Measurements from ENCODE around the gene LRRD1.
"Not testable (repeated sequence)": the region's sequence is repeated elsewhere in the genome, so short reads cannot be mapped to it uniquely, and the experiment has no call there.

LRRD1 gene

DNA sequence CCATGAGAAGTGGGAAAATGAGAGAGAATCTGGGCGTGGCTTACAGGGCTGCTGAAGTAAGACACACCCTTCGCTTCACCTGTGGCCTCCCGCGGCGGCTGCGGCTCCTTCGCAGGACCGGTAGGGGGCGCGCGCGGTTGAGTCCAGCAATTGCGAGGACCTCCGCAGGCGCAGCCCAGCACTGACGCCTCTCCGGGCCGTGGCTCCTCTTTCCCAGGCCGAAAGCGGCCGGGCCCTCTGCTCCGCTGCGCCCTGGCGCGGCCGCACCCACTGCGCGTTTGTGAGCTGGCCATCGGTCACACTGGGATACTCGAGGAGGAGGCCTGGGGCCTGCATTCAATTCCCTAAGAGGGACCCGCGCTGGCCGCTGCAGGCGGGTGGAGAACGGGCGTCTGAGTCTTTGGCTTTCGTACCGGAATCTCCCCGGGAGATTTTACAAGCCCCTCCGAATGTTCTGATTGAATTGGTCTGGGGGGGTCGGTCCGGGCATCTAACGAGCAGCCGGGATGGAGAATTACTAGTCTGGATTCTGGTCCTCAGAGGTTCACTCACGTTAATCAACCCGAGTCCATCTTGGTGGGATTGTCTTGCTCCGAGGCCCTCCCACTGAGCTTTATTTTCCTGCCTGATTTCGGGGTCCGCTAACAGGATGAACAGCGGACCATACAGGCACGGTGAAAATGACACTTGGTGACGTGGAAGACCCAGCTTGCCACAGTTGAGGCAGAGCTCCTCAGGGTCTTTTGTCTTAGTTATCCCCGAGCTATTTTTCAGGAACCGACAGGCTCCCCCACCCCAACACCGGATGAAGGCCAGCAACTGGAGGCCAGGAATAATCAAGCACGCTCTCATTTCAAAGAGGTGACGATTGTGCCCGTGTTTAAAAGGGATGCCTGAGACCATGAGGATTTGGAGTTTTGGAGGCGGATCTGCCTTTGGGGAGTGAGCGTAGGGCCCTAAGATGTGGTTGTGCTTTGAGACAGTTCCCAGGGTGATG lies at the start of gene LRRD1:
Gene LRRD1 (minus strand): TSS at position 215 of the 997 bp plus-strand sequence. CDS start 13,940 bp downstream, outside the sequence.
- peak; percentile 82 to 84 (median 83) for DNase-seq (ENCODE audit: low read depth in 3 of 3)

DNA sequence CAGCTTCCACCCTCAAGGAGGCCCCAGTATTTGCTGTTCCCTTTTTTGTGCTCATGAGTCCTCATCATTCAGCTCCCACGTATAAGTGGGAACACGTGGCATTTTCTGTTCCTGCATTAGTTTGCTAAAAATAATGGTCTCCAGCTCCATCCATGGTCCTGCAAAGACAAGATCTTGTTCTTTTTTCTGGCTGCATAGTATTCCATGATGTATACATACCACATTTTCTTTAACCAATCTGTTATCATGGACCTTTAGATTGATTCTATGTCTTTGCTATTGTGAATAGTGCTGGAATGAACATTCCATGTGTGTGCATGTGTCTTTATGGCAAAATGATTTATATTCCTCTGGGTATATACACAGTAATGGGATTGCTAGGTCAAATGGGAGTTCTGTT lies 49.8 kb upstream of the LRRD1 start:
- DNase-seq (ENCODE audit: low read depth in 3 of 3) = no peak

DNA sequence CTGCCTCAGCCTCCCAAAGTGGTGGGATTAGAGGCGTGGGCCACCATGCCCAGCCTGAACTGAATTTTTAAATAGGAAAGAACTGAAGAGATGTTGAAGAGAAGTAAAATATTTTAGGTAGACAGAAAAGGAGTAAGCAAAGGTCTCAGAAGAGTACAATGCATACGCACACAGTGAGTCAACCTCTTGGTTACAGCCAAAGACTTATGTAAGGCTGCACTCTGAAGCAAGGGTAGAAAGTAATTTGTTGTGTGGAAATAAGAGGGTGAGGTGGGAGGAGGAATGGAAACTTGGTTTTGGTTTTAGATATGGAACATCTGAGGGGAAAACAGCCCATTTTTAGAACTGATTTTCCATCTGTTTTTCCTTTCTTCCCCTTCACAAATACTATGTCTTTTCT lies 49.2 kb upstream of the LRRD1 start:
- DNase-seq (ENCODE audit: low read depth in 3 of 3) = no peak

GRCh38 chr7:92226981-92227380 lies 48.0 kb upstream of the LRRD1 start:
- no peak for DNase-seq (ENCODE audit: low read depth in 3 of 3)

GRCh38 chr7:92221766-92222165 lies 42.8 kb upstream of the LRRD1 start:
- no peak for DNase-seq (ENCODE audit: low read depth in 3 of 3)

- no peak for DNase-seq (ENCODE audit: low read depth in 3 of 3)
These were observed 27.7 kb upstream of the LRRD1 start for GRCh38 chr7:92206672-92207071.

- DNase-seq (ENCODE audit: low read depth in 3 of 3) = no peak
These were observed 27.0 kb upstream of the LRRD1 start for GRCh38 chr7:92205987-92206386.

- DNase-seq (ENCODE audit: low read depth in 3 of 3) = no peak
These were observed 21.8 kb upstream of the LRRD1 start for GRCh38 chr7:92200791-92201190.

DNA sequence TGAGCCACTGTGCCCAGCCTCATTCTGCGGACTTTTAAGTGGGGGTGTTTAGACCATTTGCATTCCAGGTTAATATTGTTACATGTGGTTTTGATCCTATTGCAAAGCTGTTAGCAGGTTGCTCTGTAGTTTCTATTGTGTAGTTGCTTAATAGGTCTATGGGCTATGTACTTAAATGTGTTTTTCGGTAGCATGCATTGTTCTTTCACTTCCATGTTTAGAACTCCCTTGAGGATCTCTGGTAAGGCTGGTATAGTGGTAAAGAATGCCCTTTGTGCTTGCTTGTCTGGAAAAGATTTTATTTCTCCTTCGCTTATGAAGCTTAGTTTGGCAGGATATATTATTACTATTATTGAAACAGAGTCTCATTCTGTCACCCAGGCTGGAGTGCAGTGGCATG lies 13.4 kb upstream of the LRRD1 start:
- DNase-seq (ENCODE audit: low read depth in 3 of 3) = no peak

DNA sequence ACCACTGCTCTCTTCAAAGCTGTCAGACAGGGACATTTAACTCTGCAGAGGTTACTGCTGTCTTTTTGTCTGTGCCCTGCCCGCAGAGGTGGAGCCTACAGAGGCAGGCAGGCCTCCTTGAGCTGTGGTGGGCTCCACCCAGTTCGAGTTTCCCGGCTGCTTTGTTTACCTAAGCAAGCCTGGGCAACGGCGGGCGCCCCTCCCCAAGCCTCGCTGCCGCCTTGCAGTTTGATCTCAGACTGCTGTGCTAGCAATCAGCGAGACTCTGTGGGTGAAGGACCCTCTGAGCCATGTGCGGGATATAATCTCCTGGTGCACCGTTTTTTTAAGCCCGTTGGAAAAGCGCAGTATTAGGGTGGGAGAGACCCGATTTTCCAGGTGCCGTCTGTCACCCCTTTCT lies 10.3 kb upstream of the LRRD1 start:
- not testable (repeated sequence) for DNase-seq (ENCODE audit: low read depth in 3 of 3)

DNA sequence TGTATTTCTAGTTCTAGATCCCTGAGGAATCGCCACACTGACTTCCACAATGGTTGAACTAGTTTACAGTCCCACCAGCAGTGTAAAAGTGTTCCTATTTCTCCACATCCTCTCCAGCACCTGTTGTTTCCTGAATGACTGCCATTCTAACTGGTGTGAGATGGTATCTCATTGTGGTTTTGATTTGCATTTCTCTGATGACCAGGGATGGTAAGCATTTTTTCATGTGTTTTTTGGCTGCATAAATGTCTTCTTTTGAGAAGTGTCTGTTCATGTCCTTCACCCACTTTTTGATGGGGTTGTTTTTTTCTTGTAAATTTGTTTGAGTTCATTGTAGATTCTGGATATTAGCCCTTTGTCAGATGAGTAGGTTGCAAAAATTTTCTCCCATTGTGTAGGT lies 5.4 kb upstream of the LRRD1 start:
- DNase-seq (ENCODE audit: low read depth in 3 of 3) = not testable (repeated sequence)

GRCh38 chr7:92177362-92177761 lies 1.6 kb downstream of the LRRD1 start:
- no peak for DNase-seq (ENCODE audit: low read depth in 3 of 3)

DNA sequence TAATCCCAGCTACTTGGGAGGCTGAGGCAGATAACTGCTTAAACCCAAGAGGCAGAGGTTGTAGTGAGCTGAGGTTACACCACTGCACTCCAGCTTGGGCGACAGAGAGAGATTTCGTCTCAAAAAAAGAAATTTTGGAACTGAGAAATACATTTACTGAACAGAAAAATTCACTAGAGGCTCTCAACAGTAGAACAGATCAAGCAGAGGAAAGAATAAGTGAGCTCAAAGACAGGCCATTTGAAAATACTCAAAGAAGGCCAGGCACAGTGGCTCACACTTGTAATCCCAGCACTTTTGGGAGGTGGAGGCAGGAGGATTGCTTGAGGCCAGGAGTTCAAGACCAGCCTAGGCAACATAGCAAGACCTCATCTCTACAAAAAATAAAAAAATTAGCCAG lies 9.4 kb downstream of the LRRD1 start:
- DNase-seq (ENCODE audit: low read depth in 3 of 3) = not testable (repeated sequence)

DNA sequence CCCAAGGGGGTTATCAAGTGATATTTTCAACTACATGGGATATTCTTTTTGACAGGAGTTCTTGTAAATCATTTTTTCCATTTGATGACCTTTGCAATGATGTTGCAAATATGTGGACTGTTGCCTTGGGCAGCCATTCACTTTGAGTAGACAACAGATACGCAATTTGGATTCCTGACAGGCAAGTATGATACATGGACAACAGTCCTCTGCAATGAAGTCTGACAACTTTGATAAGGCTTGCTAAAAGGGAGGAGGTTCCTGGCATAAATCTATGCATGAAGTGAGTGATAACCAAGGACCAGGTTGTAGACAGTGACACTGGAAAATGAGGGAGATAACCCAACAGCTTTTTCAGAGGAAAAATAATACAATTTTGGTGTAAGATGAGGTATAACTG lies 17.7 kb downstream of the LRRD1 start:
- no peak for DNase-seq (ENCODE audit: low read depth in 3 of 3)

DNA sequence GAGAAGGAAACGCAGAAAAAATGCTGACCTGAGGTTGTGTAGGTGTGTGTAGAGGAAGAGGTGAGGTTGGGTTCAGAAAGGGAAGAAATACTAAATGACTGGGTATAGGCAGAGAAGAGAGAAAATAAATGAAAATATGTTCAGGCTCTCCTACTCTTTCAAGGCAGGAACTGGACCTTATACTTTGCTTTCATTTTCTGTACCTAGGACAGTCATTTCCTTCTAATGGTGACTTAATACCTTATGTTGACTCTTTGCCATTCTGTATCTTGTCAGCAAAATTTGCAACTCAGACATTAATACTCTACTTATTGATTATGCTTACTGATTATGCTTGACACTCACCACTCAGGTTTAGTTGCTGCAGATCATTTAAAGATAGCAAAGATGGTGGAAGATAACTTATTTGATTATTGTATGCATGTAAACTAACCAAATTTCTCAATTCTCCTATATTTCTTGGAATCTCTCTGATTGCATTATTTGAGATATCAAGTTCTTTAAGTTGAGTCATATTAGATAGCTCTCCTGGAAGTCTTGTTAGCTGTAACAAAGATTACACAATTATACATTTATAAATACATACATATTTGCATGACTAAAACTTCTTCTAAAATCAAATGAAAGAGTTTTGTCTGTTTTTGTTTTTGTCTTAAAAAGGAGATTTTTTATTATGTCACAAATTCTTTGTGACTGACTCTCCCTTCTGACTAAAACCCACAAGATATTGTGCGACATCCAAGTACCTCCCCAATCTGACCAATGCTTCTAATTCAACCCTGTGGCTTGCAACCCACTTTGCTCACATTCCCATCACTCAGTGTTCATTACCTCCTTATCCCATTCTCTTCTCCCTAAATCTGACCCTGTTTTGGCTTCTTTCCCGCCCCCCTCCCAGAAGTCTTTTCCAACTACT lies 20.0 kb downstream of the LRRD1 start:
- no peak for DNase-seq (ENCODE audit: low read depth in 3 of 3)

DNA sequence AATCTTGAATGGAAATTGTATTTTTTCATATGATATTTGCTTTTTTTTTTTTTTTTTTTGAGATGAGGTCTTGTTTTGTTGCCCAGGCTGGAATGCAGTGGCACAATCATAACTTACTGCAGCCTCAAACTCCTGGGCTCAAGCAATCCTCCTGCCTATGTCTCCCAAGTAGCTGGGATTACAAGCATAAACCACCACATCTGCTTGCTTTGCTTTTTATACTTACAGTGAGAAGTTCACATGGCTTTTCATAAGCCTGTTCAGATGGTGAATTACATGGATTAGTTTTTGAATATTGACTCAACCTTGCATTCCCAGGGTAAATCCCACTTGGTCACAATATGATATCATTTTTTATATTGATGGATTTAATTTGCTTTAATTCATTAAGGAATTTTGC lies 22.0 kb downstream of the LRRD1 start:
- DNase-seq (ENCODE audit: low read depth in 3 of 3) = no peak

DNA sequence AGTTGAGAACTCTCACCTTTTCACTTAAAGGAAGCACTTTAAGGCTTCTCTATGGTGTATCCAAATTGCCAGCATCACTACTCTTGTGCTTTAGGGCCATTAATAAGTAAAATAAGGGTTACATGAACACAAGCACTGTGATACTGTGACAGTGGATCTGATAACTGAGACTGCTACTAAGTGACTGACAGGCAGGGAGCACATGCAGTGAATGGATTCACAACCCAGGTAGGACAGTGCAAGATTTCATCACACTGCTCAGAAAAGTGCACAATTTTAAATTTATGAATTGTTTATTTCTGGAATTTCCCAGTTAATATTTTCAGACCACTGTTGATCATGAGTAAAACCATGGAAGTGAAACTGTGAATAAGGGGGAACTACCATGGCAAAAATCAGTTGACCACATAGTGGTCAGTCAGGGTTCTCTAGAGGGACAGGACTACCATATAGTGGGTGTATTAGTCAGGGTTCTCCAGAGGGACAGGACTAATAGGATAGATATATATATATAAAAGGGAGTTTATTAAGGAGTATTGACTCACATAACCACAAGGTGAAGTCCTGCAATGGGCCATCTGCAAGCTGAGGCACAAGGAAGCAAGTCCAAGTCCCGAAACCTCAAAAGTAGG lies 23.7 kb downstream of the LRRD1 start:
- DNase-seq (ENCODE audit: low read depth in 3 of 3) = no peak

DNA sequence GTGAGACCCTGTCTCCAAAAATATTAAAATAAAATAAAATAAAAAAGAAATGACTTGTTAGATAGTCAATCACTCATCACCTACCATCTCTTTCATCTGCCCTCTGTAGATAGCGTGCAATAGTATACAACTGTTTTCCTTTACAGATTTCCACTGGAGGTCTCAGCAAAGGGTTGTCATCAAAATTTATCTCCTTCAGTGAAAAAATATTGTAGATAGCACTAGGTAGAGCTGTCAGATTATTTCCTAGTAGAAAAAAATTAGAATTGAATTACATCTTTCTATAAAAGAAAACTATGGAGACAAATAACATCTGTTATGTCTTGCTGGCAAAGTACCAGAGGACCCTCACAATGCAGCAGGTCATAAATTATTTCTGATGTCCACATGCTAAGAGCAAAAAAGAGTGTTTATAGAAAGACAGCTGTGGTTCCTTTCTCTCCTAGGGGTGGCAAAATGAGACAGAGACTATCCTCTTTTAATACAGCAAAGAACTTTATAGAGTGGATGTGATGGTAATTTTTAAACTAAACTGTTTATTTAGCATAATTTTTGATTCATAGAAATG lies 28.4 kb downstream of the LRRD1 start:
- no peak for DNase-seq (ENCODE audit: low read depth in 3 of 3)

- no peak for DNase-seq (ENCODE audit: low read depth in 3 of 3)
These were observed 29.2 kb downstream of the LRRD1 start for GRCh38 chr7:92149736-92150239.

- not testable (repeated sequence) for DNase-seq (ENCODE audit: low read depth in 3 of 3)
These were observed 35.6 kb downstream of the LRRD1 start for GRCh38 chr7:92143192-92143880.

DNA sequence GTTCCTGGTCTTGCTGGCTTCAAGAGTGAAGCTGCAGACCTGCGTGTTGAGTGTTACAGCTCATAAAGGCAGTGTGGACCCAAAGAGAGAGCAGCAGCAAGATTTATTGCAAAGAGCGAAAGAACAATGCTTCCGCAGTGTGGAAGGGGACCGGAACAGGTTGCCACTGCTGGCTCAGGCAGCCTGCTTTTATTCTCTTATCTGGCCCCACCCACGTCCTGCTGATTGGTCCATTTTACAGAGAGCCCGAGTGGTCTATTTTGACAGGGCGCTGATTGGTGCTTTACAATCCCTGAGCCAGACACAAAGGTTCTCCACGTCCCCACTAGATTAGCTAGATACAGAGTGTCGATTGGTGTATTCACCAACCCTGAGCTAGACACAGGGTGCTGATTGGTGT lies 36.2 kb downstream of the LRRD1 start:
- not testable (repeated sequence) for DNase-seq (ENCODE audit: low read depth in 3 of 3)
